ENCODE results near the gene TNIK.

Gene TNIK

GRCh38 chr3:171380711-171381425, 79.3 kb downstream of the TNIK start:
- Histone ChIP-seq H3K79me2 (ENCODE audit: control insufficient read depth, low read length) (no peaks in the 10 kb centered on the region), H3F3A (ENCODE audit: control insufficient read depth, insufficient read depth) (no peaks in the 10 kb centered on the region), H3K4me1 (ENCODE audit: control insufficient read depth, low read length) (no peaks in the 10 kb centered on the region), H3K9me2 (replicated peaks; ENCODE audit: control insufficient read depth, low read length) (no peaks in the 10 kb centered on the region), H3K27ac (ENCODE audit: low read depth, low read length) (no peak overlapping the region), H4K20me1 (ENCODE audit: control insufficient read depth, insufficient read depth, low read depth, low read length) (no peaks in the 10 kb centered on the region), H3K36me3 (ENCODE audit: control insufficient read depth, low read length) (no peaks in the 10 kb centered on the region), H3K4me3 (ENCODE audit: low read length) (no peak overlapping the region), H3K27me3 (ENCODE audit: control insufficient read depth, low read length) (no peaks in the 10 kb centered on the region), H3K9me3 (ENCODE audit: control insufficient read depth, insufficient read depth, low read length) (no peaks in the 10 kb centered on the region), H3K4me2 (ENCODE audit: low read length) (no peak overlapping the region)
- TF ChIP-seq EZH2phosphoT487 (IDR thresholded peaks at IDR 0.05; ENCODE audit: borderline replicate concordance, low read length) (no peak), CTCF (IDR thresholded peaks at IDR 0.05; ENCODE audit: low read depth, low read length, poor library complexity, severe bottlenecking) (no peak)

GRCh38 chr3:171379961-171380483, 80.2 kb downstream of the TNIK start:
- no peaks in the 10 kb centered on the region for H3K4me1 ChIP-seq (ENCODE audit: control insufficient read depth, low read length)
- H3K79me2 ChIP-seq (ENCODE audit: control insufficient read depth, low read length): no peaks in the 10 kb centered on the region
- no peaks in the 10 kb centered on the region for H3F3A ChIP-seq (ENCODE audit: control insufficient read depth, insufficient read depth)
- no peak overlapping the region for H3K4me2 ChIP-seq (ENCODE audit: low read length)
- no peaks in the 10 kb centered on the region for H3K9me2 ChIP-seq (replicated peaks; ENCODE audit: control insufficient read depth, low read length)
- H3K4me3 ChIP-seq (ENCODE audit: low read length): no peak overlapping the region
- no peaks in the 10 kb centered on the region for H3K9me3 ChIP-seq (ENCODE audit: control insufficient read depth, insufficient read depth, low read length)
- H3K36me3 ChIP-seq (ENCODE audit: control insufficient read depth, low read length): no peaks in the 10 kb centered on the region
- H3K27me3 ChIP-seq (ENCODE audit: control insufficient read depth, low read length): no peaks in the 10 kb centered on the region
- no peak overlapping the region for H3K27ac ChIP-seq (ENCODE audit: low read depth, low read length)
- TF ChIP-seq CTCF (IDR thresholded peaks at IDR 0.05; ENCODE audit: low read depth, low read length, poor library complexity, severe bottlenecking): no peak
- TF ChIP-seq EZH2phosphoT487 (IDR thresholded peaks at IDR 0.05; ENCODE audit: borderline replicate concordance, low read length): no peak
- H4K20me1 ChIP-seq (ENCODE audit: control insufficient read depth, insufficient read depth, low read depth, low read length): no peaks in the 10 kb centered on the region

GRCh38 chr3:171379281-171379680, 80.9 kb downstream of the TNIK start:
- Histone ChIP-seq H3K36me3 (ENCODE audit: control insufficient read depth, low read length) (no peaks in the 10 kb centered on the region), H3K79me2 (ENCODE audit: control insufficient read depth, low read length) (no peaks in the 10 kb centered on the region), H3K9me3 (ENCODE audit: control insufficient read depth, insufficient read depth, low read length) (no peaks in the 10 kb centered on the region), H3K4me3 (ENCODE audit: low read length) (no peak overlapping the region), H3K4me1 (ENCODE audit: control insufficient read depth, low read length) (no peaks in the 10 kb centered on the region), H3K27me3 (ENCODE audit: control insufficient read depth, low read length) (no peaks in the 10 kb centered on the region), H4K20me1 (ENCODE audit: control insufficient read depth, insufficient read depth, low read depth, low read length) (no peaks in the 10 kb centered on the region), H3K9me2 (replicated peaks; ENCODE audit: control insufficient read depth, low read length) (no peaks in the 10 kb centered on the region), H3K27ac (ENCODE audit: low read depth, low read length) (no peak overlapping the region), H3F3A (ENCODE audit: control insufficient read depth, insufficient read depth) (no peaks in the 10 kb centered on the region), H3K4me2 (ENCODE audit: low read length) (no peak overlapping the region)
- no peak for TF ChIP-seq CTCF (IDR thresholded peaks at IDR 0.05; ENCODE audit: low read depth, low read length, poor library complexity, severe bottlenecking)
- TF ChIP-seq EZH2phosphoT487 (IDR thresholded peaks at IDR 0.05; ENCODE audit: borderline replicate concordance, low read length): no peak

All from DOHH2 (cell line).